Activated CD4-positive, alpha-beta T cell treated with anti-CD3 and anti-CD28 coated beads for 24 hours (primary cell): ENCODE measurements around the gene SIGLEC11.
"Not testable (repeated sequence)": the region's sequence is repeated elsewhere in the genome, so short reads cannot be mapped to it uniquely, and the experiment has no call there.

Experiments
- DNase-seq, 2 donors: peaks; one replicate each; pipeline ENCODE4 v3.0.0-alpha.2; 2020; ENCODE audit warnings: low read depth in 2 of 2

Gene SIGLEC11

DNA sequence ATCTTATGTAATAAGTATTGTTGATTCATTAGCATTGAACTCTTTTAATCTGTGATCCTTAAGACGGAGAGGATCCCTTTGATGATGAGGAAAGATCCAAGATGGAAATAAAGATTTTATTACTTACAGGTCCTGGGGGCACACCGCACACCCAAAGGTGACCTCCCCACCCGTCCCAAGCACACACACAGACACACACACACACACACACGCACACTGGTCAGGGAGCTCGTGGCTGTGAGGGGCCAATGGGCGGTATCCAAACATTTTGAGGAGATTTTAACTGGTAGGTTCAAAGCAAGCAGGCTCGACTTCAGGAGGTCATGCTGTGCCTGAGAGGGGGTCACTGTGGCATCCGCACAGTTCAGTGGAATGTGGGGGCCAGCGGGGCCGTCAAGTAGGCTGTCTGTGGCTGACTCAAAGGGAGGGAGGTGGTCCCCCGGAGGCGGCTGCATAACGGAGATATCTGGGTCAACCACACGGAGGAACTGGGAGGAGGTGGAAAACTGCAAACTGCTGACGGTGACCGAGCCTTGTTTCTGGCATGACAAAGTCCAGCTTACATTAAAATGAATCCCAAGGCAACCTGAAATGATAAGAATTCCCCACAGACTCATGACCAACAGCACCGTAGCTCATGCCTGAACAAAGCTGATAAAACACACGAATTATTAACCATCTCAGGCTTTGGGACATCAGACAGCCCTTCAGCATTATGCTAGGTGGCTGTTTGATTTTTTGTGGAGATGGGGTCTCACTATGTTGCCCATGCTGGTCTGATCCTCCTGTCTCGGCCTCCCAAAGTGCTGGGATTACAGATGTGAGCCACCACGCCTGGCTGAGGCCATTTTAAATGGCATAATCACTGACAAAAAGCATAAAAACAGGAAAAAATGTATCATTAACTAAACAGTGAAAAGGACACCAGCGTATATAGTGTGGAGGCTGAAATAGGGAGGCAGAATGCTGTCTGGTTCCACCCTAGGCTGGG lies 20.9 kb upstream of the SIGLEC11 start:
- no peak for DNase-seq

DNA sequence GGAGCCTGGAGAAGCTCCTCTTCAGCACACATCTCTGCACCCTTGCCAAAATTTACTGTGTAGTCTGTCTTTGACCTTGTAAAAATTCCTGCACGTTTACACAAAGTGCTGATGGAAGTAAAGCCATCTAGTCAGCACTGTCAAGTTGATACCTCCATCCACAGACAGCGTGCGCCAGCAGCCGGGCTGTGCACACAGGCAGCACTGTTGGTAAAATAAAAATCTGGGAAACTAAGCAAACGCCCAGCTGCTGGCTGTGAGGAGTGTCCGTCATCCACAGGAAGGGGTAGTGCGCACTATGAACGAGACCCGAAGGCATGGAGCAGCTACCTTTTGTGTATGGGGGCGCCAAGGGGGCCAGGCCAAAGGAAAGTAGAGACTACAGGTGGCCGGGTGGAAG lies 17.4 kb upstream of the SIGLEC11 start:
- DNase-seq: no peak

DNA sequence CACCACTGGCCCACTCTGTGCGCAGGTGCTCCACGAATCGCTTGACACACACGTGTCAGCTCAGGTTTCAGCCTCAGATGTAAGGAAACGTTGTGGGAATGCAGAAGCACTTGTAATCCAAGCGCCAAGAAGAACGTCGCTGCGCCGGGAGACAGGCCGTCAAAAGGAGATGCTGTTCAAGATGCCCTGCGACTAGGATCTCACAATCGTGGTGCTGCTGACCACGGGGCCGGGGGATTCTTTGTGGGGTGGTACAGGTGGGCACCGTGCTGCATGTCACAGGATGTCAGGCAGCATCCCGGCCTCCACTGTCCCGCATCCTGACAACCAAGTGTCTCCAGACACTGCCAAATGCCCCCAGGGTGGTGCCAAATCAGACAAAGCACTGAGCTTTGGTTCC lies 16.9 kb upstream of the SIGLEC11 start:
- DNase-seq: no peak

DNA sequence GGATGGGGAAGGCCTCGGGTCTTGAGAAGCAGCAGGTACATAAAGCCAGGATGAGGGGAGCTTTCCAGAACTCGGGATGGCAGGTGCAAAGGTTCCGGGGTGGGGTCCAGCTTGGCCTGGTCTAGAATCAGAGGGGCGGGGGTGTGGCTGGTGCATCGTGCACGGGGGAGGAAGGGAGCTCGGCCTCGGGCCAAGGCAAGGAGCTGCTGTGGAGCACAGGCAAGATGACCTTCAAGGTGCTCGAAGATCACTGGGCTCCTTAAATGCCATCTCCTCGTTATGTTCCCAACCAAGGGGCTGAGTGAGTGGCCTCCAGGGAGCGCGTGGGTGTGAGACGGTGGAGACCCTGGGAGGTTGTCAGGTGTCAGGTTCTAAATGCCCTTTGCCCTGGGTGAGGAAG lies 16.1 kb upstream of the SIGLEC11 start:
- no peak for DNase-seq

DNA sequence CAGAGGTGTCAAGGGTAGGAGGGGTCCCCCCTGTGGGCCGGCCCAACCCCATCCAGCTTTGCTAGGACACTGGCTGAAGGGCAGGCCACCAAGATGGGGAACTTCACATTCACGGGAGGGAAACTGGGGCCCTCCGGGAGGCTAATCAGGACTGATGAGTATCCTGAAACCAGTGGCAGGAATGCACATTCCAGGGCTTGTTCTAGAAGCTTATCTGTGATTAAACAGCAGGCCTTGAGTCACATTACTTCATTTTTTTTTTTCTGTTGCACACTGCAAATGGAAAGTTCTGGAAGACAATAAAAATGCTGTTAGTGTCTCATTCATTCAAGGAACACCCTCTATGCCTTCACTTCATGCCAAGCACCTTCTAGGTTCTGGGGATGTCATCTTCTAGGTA lies 15.5 kb upstream of the SIGLEC11 start:
- DNase-seq: no peak

DNA sequence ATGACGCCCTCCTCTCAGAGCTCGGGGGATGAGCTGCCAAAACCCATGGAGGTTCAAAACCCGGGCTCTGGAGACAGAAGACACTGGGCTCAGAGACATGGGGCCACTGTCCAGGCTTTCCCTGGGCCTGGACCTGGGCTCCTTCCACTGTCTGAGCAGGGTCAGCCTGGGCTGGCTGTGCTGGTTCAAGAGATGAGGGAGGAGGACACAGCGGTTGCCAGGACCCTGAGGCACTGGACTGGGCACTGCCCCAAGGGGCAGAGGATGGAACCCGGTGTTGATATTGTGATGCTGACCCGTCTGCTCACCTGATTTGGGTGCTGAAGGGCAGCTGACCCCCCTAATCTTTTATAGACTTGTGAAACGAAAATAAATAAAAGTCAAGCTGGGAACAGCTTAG lies 14.1 kb upstream of the SIGLEC11 start:
- no peak for DNase-seq

DNA sequence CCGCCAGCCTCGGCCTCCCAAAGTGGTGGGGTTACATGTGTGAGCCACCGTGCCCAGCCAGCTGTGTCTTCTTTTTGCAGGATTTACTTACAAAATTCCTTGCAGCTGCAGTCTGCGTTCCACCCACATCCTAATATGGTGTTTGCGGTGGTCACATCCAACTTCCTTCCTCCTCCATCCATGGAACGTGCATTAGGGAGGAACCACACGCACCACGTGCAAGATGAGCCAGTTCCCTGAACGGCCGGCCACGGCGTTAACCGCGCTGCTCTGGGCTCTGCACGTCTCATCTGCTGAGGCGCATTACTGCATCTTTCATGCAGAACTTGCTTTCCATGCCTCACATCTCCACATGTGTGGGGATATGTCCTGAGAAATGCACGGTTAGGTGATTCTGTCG lies 13.0 kb upstream of the SIGLEC11 start:
- no peak for DNase-seq

DNA sequence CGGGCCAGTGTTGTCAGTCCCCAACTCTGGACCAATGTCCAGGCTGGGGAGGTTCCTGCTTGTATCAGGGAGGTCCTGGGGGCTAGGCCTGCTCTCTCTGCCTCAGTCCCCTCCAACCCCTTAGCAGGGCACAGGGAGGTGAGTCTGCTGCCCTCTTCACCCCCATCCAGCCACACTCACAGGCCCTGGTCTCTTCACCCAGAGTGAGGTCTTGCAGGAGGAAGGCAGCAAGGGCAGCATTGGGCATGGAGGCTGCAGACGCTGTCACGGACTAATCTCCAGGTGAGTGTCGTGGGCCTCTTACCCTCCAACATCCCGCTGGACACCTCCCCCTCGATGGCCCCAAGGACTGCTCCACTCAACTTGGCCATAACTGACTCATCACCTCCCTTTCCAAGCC lies 11.9 kb upstream of the SIGLEC11 start:
- no peak for DNase-seq

DNA sequence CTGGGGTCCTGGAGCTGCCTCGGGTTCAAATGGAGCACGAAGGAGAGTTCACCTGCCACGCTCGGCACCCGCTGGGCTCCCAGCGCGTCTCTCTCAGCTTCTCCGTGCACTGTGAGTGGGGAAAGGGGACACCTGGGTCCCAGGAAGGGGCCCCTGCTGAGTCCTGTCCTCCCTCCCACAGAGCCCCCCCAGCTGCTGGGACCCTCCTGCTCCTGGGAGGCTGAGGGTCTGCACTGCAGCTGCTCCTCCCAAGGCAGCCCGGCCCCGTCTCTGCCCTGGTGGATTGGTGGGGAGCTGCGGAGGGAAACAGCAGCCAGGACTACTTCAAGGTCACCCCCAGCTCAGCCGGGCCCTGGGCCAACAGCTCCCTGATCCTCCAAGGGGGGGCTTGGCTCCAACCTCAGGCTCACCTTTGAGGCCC lies 11.0 kb upstream of the SIGLEC11 start:
- DNase-seq: no peak

DNA sequence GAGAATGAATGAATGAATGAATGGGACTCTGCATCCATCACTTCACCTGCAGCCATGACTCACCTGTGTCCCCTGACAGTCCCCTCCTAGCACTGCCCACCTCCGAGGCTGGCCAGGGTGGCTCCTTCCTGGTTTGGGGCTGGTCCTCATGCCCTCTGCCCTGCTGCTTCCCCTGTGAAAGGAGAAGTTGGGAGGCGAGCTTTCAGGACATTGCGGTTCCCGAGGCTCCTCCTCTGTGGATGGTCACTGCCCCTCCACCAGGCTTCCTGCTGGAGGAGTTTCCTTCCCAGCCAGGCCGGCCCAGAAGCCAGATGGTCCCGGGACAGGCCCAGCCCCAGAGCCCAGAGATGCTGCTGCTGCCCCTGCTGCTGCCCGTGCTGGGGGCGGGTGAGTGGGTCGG lies 8.4 kb upstream of the SIGLEC11 start:
- not testable (repeated sequence) for DNase-seq

DNA sequence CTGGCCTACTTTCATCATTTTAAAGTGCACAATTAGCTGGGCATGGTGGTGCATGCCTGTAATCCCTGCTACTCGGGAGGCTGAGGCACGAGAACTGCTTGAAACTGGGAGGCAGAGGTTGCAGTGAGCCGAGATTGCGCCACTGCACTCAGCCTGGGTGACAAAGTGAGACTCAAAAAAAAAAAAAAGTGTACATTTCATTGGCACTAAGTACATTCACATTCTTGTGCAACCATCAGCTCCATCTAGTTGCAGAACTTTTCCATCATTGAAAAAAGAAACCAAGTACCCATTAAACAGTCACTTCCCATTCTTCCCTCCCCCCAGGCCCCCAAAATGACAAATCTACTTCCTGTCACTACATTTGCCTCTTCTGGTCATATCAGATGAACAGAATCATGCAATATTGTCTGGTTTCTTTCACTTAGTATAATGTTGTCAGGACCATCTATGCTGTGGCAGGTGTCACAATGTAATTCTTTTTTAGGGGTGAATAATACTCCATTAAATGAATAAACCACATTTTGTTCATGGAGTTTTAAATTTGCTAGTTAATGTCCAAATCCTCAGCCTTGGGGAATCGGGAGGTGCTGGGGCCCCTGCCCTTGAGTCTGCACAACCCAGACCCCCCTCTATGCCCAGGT lies 7.4 kb upstream of the SIGLEC11 start:
- DNase-seq: no peak

DNA sequence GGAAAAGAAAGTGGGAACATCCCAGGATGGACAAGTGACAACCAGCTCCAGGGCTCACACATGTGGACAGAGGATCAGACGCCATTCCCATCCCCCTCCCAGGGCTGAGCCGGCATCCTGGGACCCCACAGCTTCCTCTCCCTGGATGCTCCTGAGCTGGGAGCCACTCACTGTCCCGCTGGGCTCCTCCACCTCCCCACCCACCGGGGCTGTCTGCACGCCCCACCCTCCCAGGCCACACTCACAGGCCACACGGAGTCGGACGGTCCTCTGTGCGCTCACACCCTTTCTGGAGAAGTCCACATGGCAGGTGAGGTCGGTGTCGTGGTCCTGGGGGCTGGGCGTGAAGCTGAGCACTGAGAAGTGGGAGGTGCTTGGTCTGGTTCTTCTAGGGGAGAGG lies 1.1 kb downstream of the SIGLEC11 start:
- not testable (repeated sequence) for DNase-seq

DNA sequence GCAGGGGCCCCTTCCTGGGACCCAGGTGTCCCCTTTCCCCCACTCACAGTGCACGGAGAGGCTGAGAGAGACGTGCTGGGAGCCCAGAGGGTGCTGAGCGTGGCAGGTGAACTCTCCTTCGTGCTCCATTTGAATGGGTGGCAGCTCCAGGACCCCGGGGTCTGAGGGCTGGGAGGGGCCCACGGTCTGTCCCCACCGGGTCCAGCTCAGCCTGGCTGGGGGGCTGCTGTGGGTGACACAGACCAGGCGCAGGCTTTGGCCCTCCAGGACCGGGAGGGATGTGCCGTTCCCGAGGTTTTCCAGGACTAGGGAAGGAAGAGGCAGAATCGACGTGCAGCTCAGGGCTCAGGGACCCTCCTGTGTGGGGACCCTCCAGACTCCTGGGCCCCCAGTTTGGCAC lies 2.4 kb downstream of the SIGLEC11 start:
- DNase-seq: not testable (repeated sequence)

DNA sequence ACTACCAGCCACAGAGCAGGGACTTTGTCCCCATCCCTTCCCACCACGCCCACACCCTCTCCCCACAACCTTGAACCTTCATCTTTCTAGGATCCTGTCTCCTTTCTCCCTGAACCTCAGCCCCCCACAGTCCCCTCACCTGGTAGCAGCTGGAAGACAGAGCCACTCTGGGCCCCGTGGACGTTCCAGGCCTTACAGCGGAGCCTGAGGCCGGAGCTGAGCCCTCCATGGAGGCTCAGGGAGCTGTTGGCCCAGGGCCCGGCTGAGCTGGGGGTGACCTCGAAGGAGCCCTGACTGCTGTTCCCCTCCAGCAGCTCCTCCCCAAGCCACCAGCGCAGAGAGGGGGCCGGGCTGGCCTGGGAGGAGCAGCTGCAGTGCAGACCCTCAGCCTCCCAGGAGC lies 2.8 kb downstream of the SIGLEC11 start:
- not testable (repeated sequence) for DNase-seq

DNA sequence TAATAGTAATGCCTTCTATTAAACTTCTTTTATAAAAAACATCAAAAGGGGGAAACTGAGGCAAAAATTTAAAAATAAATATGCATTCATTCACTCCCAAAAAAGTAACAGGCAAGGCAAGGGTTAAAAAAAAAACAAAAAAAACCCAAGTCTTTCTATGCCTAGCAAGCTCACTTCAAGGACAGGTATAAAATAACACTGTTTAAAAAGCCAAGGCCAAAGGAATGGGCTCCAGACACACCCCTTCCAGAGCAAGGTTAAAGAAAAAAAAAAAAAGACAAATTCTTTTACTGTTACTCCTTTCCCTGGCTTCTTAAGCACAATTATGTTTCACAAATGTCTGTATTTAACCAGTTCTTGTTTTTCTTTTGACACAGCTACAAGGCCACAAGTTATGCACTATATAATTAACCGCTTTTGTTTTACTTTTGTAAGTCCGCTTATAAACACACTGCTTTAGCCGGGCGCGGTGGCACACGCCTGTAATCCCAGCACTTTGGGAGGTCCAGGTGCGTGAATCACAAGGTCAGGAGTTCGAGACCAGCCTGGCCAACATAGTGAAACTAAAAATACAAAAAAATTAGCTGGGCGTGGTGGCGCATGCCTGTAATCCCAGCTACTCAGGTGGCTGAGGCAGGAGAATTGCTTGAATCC lies 3.6 kb downstream of the SIGLEC11 start:
- no peak for DNase-seq

DNA sequence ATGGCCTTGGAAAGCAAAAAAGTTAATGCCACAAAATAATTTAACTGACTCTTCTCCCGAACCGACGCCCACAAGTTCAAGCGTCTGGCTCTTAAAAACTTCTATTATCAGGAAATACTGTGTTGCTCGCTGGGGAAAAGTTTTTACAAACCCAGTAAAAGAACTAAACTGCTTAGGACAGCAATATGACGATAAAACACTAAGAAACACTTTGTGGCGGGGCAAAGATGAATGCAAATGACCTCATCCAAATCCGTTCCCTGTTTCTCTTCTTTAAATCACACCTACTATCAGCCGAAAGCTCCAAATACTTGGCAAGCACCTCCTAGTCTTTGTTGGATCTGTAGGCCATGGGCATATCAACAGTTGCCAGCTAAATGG lies 4.9 kb downstream of the SIGLEC11 start:
- no peak for DNase-seq

DNA sequence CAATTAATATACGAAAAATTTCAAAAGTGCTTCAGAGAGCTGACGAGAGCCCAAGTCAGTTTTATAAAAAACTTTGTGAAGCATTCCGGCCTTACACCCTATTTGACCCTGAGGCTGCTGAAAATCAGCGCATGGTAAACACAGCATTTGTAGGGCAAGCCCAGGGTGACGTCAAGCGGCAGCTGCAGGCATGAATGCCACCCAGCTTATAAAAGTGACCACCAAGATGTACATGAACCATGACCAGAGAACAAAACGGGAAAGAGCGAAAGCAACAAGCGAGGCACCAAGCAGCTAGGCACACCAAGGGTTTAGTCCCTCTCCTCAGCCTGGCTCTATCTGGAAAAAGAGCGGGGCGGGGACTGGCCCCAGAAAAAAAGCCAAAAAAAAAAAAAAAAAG lies 6.0 kb downstream of the SIGLEC11 start:
- DNase-seq: no peak

DNA sequence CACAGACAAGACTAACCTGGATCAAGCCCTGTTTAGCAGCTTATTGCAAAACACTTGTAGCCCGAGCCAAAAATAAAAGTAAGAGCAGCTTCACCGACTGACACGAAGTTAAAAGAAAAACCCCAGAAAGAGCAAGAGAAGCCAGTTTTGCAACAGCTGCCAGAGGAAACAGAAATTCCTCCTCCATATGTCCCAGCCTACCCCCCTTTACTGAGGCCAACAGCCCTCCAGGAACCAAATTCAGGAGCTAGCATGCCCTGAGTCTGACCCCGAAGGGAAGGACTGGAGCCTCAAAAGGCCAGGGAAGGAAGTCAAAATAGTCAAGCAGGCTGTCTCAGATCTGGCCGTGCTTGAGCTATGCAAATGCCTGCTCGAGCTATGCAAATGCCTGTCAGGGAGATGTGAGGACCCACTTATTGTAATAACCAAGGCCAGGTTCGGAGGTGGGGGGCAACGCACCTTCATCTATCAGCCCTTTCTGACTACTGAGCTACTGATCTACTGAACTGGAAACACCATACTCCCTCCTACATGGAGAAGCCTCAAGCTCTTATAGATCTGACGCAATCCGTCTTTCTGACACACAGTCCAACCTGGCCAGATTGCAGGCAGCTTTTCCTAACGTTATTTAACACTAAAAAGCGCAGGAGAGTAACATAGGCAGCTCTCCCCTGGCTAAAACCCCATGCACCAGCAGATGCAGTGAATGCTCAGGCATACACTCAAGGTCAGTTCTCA lies 6.7 kb downstream of the SIGLEC11 start:
- DNase-seq: no peak

DNA sequence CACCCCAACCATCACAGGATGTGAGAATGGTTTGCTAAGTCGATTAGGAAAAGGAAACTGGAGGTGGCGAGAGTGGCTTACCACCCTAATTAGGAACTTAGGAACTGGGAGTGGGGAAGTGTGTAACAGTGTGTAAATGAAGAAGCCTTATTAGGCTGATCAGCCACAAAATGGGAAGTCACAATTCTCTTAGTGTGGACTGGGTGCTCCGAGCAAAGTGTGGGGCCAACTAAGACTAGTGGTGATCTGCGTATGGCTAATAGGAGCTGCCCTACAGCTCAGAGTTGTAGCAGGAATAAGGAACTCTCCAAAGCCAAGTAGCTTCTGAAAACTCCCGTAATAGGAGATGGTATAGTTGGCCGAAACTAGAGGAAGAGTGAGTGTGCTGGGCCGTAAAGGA lies 7.6 kb downstream of the SIGLEC11 start:
- DNase-seq: no peak

DNA sequence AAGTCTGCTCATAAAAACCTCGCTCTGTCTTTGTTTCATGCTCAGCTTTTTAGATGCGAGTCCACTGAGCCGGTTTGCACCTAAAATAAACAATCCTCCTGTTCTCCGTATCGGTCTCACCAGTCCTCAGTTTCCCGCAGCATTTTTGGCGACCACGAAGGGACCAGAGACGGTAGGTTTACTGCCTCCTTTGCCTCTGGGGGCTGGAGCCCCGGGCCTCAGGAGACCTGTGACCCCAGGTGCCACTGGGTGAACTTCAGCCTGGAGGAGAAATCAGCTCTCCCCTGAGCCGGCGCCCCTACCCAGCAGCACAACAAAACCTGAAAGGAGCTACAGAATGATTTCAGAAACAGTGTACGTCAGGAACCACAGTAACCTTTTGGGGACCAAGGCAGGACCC lies 8.1 kb downstream of the SIGLEC11 start:
- DNase-seq: no peak

DNA sequence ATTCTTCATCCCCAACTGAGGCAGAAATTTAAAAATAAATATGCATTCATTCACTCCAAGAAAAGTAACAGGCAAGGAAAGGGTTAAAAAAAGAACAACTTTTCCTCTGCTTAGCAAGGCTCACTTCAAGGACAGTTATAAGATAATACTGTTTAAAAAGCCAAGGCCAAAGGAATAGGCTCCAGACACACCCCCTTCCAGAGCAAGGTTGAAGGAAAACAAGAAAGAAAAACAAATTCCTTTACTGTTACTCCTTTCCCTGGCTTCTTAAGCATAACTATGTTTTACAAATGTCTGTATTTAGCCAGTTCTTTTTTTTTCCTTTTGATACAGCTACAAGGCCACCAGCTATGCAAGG lies 8.5 kb downstream of the SIGLEC11 start:
- no peak for DNase-seq

DNA sequence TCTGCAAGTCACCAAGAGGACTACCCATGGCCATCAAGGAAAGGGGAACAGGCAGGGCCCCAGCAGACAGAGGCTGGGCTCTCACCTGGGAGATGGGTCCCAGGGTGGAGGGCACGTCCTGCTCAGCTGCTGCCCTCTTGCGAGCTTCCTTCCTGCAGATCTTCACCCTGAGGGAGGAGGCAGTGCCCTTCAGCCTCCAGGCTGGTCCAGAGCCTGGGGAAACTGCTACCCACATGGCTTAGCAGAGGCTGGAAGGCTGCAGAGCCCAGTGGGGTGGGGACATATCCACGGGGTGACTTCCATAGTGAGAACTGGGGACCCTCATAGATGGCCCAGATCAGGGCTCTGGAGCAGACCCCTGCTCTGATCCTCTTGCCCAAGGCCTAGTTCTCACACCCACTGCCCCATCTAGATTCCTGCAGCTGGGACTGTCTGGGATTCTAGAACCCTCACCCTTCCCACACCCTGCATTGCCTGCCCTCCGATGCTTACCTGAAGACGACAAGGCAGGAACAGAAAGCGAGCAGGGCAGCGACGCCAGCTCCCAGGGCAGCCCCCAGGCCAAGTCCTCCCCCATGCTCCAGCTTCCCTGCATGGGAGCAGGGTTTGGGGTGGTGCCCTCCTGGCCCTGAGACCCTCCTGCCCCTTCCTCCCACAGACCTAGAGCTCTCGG lies 9.0 kb downstream of the SIGLEC11 start:
- no peak for DNase-seq
